ENCODE results near the gene EML5.

- TF ChIP-seq POLR2AphosphoS5 (IDR thresholded peaks at IDR 0.05; ENCODE audit: low read depth, low read length) (no peak), REST (IDR thresholded peaks at IDR 0.05; ENCODE audit: insufficient read depth in 1 of 2, low read depth in 2 of 2, low read length in 2 of 2) (no peak)
These were observed 32.3 kb upstream of the EML5 start for GRCh38 chr14:88825078-88825458.
